ENCODE data around the gene SAG. TPM values are rescaled to one million over a fixed set of nuclear protein-coding genes. Genes with fewer than 3 reads are reported as not detected.

The SAG gene
- total and polyA plus RNA-seq, 4 donors: not detected

DNA sequence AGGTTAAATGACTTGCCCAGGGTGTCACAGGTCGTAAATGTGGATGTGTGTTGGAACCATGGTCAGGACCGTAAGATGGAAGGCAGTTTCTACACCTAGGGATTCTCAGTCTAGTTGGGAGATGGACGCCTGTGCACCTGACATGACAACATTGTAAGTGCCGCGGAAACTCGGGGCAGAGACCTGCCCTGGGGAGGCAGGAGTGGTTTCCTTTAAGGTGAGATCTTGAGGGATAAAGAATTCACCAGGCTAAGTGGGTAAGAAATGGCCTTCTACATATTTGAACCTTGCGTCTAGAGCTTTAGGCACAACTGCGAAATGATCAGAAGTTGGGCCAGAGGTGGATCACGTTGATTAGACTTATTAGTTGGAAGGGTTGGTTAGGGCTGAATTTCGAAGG, 48.3 kb downstream of the SAG start:
- no peak for DNase-seq (ENCODE audit: low spot score)

DNA sequence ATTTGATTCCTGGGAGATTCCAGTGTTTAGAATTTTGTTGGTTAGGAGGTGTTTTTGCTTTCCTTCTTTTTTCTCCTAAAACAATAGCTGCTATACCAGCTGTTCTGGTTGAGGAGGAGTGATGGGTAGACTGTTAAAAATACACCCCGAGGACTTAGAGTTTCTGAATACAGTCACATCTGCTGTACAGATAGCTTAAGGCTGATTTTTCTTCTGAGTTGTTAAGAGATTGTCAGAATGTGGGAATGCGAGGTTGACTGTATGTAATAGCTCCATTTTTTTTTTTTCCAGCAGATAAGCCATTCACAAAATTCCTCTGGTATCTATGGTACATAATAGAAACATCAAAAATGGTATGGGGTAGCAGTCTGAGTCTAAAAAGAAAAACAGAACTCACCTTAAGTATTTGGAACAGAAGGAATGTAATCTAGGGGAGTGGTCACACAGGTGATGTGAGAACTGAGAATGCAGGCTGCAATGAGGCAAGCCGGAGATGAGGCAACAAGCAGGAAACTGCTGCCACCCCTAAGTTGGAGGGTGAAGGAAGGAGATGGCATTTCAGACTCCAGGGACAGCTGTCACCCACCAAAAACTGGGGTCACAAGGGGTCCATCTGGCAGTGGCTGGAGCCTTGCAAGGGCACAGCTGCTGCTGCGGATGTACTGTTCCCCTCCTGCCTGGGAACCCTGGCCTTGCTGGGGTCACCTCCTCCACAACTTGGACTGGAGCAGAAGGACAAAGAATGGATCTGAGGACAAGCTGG, 49.1 kb downstream of the SAG start:
- WGBS: 86% methylated on average over 4 of the region's 4 CpGs

More for the DNA sequence above, 48.3 kb downstream of the SAG start:
- Histone ChIP-seq H3K4me1 (ENCODE audit: control insufficient read depth in 4 of 4, insufficient read depth in 4 of 4, low read length in 3 of 4) (peaks cover 9 to 42% (median 21%) of the 10 kb centered on the region in 4 donors), H3K9me3 (ENCODE audit: control insufficient read depth in 4 of 4, low read length in 3 of 4) (no peaks in the 10 kb centered on the region), H3K9ac (ENCODE audit: low read depth in 1 of 2, low read length in 2 of 2) (no peak overlapping the region), H3K36me3 (ENCODE audit: control insufficient read depth in 4 of 4, insufficient read depth in 3 of 4, low read depth in 1 of 4, low read length in 3 of 4) (no peaks in the 10 kb centered on the region), H3K27ac (ENCODE audit: low read depth in 1 of 2, low read length in 2 of 2) (peak overlapping the region in 1 of 2 donors; percentile 2), H3K4me3 (ENCODE audit: low read depth in 1 of 3, low read length in 3 of 3) (no peak overlapping the region), H3K27me3 (ENCODE audit: control insufficient read depth in 4 of 4, insufficient read depth in 4 of 4, low read length in 3 of 4) (no peaks in the 10 kb centered on the region)
- WGBS: 94% methylated on average over 10 of the region's 10 CpGs
- TF ChIP-seq RAD21 (IDR thresholded peaks at IDR 0.05) (no peak), GABPA (IDR thresholded peaks at IDR 0.05 in 1 of 2, conservative IDR thresholded peaks at IDR 0.05 in 1 of 2) (no peak), RXRA (IDR thresholded peaks at IDR 0.05) (no peak)
- TF ChIP-seq, protein P1, sequence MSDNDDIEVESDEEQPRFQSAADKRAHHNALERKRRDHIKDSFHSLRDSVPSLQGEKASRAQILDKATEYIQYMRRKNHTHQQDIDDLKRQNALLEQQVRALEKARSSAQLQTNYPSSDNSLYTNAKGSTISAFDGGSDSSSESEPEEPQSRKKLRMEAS (IDR thresholded peaks at IDR 0.05): no peak
- TF ChIP-seq, protein P2, sequence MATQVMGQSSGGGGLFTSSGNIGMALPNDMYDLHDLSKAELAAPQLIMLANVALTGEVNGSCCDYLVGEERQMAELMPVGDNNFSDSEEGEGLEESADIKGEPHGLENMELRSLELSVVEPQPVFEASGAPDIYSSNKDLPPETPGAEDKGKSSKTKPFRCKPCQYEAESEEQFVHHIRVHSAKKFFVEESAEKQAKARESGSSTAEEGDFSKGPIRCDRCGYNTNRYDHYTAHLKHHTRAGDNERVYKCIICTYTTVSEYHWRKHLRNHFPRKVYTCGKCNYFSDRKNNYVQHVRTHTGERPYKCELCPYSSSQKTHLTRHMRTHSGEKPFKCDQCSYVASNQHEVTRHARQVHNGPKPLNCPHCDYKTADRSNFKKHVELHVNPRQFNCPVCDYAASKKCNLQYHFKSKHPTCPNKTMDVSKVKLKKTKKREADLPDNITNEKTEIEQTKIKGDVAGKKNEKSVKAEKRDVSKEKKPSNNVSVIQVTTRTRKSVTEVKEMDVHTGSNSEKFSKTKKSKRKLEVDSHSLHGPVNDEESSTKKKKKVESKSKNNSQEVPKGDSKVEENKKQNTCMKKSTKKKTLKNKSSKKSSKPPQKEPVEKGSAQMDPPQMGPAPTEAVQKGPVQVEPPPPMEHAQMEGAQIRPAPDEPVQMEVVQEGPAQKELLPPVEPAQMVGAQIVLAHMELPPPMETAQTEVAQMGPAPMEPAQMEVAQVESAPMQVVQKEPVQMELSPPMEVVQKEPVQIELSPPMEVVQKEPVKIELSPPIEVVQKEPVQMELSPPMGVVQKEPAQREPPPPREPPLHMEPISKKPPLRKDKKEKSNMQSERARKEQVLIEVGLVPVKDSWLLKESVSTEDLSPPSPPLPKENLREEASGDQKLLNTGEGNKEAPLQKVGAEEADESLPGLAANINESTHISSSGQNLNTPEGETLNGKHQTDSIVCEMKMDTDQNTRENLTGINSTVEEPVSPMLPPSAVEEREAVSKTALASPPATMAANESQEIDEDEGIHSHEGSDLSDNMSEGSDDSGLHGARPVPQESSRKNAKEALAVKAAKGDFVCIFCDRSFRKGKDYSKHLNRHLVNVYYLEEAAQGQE (IDR thresholded peaks at IDR 0.05): no peak
- TF ChIP-seq, protein P3, sequence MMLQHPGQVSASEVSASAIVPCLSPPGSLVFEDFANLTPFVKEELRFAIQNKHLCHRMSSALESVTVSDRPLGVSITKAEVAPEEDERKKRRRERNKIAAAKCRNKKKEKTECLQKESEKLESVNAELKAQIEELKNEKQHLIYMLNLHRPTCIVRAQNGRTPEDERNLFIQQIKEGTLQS (IDR thresholded peaks at IDR 0.05): no peak

More for the DNA sequence above, 49.1 kb downstream of the SAG start:
- Histone ChIP-seq H3K9me3 (ENCODE audit: control insufficient read depth in 4 of 4, low read length in 3 of 4) (no peaks in the 10 kb centered on the region), H3K9ac (ENCODE audit: low read depth in 1 of 2, low read length in 2 of 2) (no peak overlapping the region), H3K4me1 (ENCODE audit: control insufficient read depth in 4 of 4, insufficient read depth in 4 of 4, low read length in 3 of 4) (peaks cover 9 to 42% (median 21%) of the 10 kb centered on the region in 4 donors), H3K36me3 (ENCODE audit: control insufficient read depth in 4 of 4, insufficient read depth in 3 of 4, low read depth in 1 of 4, low read length in 3 of 4) (no peaks in the 10 kb centered on the region), H3K27ac (ENCODE audit: low read depth in 1 of 2, low read length in 2 of 2) (peak overlapping the region; percentile 2 to 43), H3K27me3 (ENCODE audit: control insufficient read depth in 4 of 4, insufficient read depth in 4 of 4, low read length in 3 of 4) (no peaks in the 10 kb centered on the region), H3K4me3 (ENCODE audit: low read depth in 1 of 3, low read length in 3 of 3) (no peak overlapping the region)
- DNase-seq (ENCODE audit: low spot score): no peak
- TF ChIP-seq, protein P2 (IDR thresholded peaks at IDR 0.05): no peak
- TF ChIP-seq TAF1 (conservative IDR thresholded peaks at IDR 0.05) (no peak), FOXA2 (IDR thresholded peaks at IDR 0.05) (no peak), RAD21 (IDR thresholded peaks at IDR 0.05) (no peak), HNF4A (conservative IDR thresholded peaks at IDR 0.05) (no peak), EGR1 (IDR thresholded peaks at IDR 0.05; ENCODE audit: low read depth in 2 of 2) (no peak), NR2F2 (IDR thresholded peaks at IDR 0.05) (no peak), JUND (IDR thresholded peaks at IDR 0.05) (no peak), SP1 (IDR thresholded peaks at IDR 0.05) (no peak)
- TF ChIP-seq, protein P3 (IDR thresholded peaks at IDR 0.05): no peak
- TF ChIP-seq, protein P4, sequence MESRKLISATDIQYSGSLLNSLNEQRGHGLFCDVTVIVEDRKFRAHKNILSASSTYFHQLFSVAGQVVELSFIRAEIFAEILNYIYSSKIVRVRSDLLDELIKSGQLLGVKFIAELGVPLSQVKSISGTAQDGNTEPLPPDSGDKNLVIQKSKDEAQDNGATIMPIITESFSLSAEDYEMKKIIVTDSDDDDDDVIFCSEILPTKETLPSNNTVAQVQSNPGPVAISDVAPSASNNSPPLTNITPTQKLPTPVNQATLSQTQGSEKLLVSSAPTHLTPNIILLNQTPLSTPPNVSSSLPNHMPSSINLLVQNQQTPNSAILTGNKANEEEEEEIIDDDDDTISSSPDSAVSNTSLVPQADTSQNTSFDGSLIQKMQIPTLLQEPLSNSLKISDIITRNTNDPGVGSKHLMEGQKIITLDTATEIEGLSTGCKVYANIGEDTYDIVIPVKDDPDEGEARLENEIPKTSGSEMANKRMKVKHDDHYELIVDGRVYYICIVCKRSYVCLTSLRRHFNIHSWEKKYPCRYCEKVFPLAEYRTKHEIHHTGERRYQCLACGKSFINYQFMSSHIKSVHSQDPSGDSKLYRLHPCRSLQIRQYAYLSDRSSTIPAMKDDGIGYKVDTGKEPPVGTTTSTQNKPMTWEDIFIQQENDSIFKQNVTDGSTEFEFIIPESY (IDR thresholded peaks at IDR 0.05): no peak

All from liver (tissue), 9 donors.